Activated B cell treated with CpG ODN at 0.5 μM for 24 hours (primary cell): Measurements from ENCODE around the gene CTIF. TPM values are rescaled to one million over a fixed set of nuclear protein-coding genes. Genes with fewer than 3 reads are reported as not detected.

ENCODE experiments used
- ATAC-seq: fragments of 200-7000 bp; cut with Tn5 transposase; one replicate; pipeline ENCODE4 v1.10.0; 2021; ENCODE audit warnings: low read depth, mild to moderate bottlenecking, moderate library complexity
- CTCF ChIA-PET: fragments of 350-600 bp; sonication (Branson Sonifier 250); formaldehyde crosslinking; loops from one replicate; lab custom pipeline; 2021; ENCODE audit warnings: antibody characterized with exemption; lab: Charles Lee
- POLR2A ChIA-PET: fragments of 350-600 bp; sonication (Branson Sonifier 250); formaldehyde crosslinking; loops from one replicate; lab custom pipeline; 2021; ENCODE audit warnings: antibody characterized with exemption; lab: Charles Lee
- DNase-seq: peaks from one replicate; pipeline ENCODE4 v3.0.0; 2022
- H3K27ac Mint-ChIP-seq: one replicate; pipeline ENCODE4 v1.8.0; 2020; ENCODE audit warnings: mixed read lengths
- H3K27me3 Mint-ChIP-seq: one replicate; pipeline ENCODE4 v1.8.0; 2021; ENCODE audit warnings: mixed read lengths
- H3K36me3 Mint-ChIP-seq: one replicate; pipeline ENCODE4 v1.8.0; 2021; ENCODE audit warnings: low read depth, mixed read lengths
- H3K4me1 Mint-ChIP-seq: one replicate; pipeline ENCODE4 v1.8.0; 2021; ENCODE audit warnings: mixed read lengths
- H3K4me3 Mint-ChIP-seq: one replicate; pipeline ENCODE4 v1.8.0; 2020; ENCODE audit warnings: mild to moderate bottlenecking, mixed read lengths
- H3K9me3 Mint-ChIP-seq: one replicate; pipeline ENCODE4 v1.8.0; 2020; ENCODE audit warnings: mixed read lengths
- intact Hi-C: fragments of 100-400 bp; cut with micrococcal nuclease; formaldehyde crosslinking; loops from one replicate; pipeline ENCODE4 v1.15.1; 2024
- total RNA-seq: library from RNA; stranded (reverse); gene quantifications from 2 replicates; pipeline ENCODE4 v1.2.3, GENCODE V29; 2022
- TF ChIP-seq, protein P1 (sequence below): fragments of 200-600 bp; IDR thresholded peaks from one replicate; pipeline ENCODE4 v1.8.0; 2022; ENCODE audit warnings: antibody characterized with exemption, mild to moderate bottlenecking

CTIF gene
- total RNA-seq, 1 donor from 2014 or later: 9.3 TPM

DNA sequence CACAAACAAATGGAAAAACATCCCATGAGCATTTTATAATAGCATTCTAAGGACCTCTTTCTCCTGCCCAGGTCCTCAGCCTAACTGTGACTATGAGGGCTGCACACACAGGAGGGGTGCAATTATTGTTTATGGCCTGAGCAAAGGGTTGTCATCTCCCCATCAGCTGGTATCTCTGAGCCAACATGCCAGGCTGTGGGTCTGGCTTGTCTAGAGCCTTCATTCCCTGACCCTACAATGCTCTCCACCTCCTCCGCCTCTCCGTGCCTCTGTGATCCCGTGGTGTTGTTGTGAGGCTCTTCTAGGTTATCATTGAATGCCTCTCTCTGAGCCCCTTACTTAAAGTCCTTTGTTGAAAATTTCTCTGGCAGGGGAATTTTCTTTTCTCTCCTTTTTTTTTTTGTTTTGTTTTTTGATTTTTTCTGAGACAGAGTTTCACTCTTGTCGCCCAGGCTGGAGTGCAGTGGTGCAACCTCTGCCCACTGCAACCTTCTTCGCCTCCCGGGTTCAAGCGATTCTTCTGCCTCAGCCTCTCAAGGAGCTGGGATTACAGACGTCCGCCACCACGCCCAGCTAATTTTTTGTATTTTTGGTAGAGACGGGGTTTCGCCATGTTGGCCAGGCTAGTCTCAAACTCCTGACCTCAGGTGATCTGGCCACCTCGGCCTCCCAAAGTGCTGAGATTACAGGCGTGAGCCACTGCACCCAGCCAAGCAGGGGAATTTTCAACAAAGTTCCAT is 285.6 kb downstream of the CTIF start:
- H3K4me3 Mint-ChIP-seq: no peak overlapping the region
- H3K27ac Mint-ChIP-seq: no peak overlapping the region
- no peak for ATAC-seq
- POLR2A ChIA-PET: no interaction called here
- intact Hi-C loops: no loop called here
- H3K27me3 Mint-ChIP-seq: peaks cover 8% of the 10 kb centered on the region
- H3K4me1 Mint-ChIP-seq: peaks cover 18% of the 10 kb centered on the region
- no peaks in the 10 kb centered on the region for H3K36me3 Mint-ChIP-seq
- CTCF ChIA-PET: no interaction called here
- no peak for DNase-seq
- TF ChIP-seq, protein P1, sequence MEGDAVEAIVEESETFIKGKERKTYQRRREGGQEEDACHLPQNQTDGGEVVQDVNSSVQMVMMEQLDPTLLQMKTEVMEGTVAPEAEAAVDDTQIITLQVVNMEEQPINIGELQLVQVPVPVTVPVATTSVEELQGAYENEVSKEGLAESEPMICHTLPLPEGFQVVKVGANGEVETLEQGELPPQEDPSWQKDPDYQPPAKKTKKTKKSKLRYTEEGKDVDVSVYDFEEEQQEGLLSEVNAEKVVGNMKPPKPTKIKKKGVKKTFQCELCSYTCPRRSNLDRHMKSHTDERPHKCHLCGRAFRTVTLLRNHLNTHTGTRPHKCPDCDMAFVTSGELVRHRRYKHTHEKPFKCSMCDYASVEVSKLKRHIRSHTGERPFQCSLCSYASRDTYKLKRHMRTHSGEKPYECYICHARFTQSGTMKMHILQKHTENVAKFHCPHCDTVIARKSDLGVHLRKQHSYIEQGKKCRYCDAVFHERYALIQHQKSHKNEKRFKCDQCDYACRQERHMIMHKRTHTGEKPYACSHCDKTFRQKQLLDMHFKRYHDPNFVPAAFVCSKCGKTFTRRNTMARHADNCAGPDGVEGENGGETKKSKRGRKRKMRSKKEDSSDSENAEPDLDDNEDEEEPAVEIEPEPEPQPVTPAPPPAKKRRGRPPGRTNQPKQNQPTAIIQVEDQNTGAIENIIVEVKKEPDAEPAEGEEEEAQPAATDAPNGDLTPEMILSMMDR: no peak
- H3K9me3 Mint-ChIP-seq: no peaks in the 10 kb centered on the region

DNA sequence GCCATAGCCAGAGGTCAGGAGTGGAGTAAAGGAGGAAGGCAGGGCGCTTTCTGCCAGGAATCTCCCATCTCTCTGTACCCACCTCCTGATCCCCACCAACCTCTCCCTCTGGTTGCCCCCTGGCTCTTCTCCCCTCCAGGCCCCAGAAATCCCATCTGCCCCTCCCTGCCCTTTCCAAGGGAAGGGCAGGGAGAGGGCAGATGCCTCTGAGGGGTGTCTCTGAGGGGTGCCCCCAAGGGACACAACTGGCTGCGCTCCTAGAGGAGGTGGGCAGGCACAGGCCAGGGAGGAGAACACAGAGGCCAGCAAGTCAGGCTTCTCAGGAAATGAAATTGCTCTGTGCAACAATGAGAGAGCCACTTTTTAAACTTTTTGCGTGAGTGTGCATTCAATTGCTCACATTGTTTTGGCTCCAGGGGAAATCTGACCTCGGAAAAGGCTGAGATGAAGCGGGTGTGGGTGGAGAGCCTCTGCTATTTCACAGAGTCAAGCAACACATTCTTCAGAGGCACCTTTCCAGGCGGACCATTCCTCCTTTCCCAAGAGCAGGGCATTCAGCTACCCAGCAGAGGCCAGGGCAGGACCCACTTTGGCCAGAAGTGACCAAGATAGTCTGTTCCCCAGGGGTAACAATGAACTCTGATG is 286.4 kb downstream of the CTIF start:
- Mint-ChIP-seq H3K4me1 (peaks cover 16% of the 10 kb centered on the region), H3K36me3 (no peaks in the 10 kb centered on the region), H3K27ac (no peak overlapping the region), H3K4me3 (no peak overlapping the region), H3K27me3 (peaks cover 8% of the 10 kb centered on the region), H3K9me3 (no peaks in the 10 kb centered on the region)
- TF ChIP-seq, protein P1: no peak
- intact Hi-C loops: no loop called here
- CTCF ChIA-PET: no interaction called here
- DNase-seq (peak; percentile 2), ATAC-seq (no peak)
- POLR2A ChIA-PET: no interaction called here

DNA sequence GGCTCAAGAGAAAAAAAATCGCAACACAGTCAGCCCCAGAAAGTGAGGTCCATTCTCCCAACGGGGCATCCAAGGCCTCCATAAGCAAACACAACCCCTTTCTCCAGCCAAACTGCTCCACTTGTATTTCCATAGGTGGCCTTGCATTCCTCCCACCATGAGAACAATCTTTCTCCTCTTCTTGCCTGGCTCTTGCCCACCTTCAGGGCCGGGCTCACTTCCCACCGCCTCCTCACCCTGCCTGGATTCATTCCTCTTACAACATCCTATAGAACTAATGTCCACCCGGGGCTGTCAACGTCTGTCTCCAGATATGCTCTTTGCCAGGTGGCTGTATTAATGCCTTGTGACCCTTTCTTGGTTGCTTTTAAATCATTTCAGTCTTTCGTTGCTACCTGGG is 287.4 kb downstream of the CTIF start:
- DNase-seq (no peak), ATAC-seq (no peak)
- TF ChIP-seq, protein P1: no peak
- no peak overlapping the region for H3K4me3 Mint-ChIP-seq
- no peaks in the 10 kb centered on the region for H3K9me3 Mint-ChIP-seq
- peaks cover 8% of the 10 kb centered on the region for H3K27me3 Mint-ChIP-seq
- no peak overlapping the region for H3K27ac Mint-ChIP-seq
- CTCF ChIA-PET: no interaction called here
- intact Hi-C loops: no loop called here
- POLR2A ChIA-PET: no interaction called here
- no peaks in the 10 kb centered on the region for H3K36me3 Mint-ChIP-seq
- H3K4me1 Mint-ChIP-seq: peaks cover 6% of the 10 kb centered on the region

DNA sequence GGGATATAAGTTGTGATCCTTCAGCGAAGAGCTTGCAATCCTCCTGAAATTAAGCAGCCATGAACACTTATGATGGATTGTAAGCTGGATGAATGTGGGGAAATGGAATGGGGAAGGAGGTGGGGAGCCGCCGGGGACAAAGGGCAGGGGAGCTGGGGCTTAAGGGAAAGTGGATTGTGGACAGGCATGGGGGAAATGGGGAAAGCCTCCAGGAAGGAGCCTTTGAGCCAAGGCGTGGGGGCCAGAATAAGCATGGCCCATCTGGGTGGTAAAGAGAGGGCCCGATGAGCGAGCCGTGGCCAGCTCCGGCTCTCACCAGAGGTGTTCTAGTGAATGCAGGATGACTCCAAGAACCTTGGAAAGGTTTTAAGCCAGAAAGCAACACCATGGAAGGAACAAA is 288.0 kb downstream of the CTIF start:
- H3K9me3 Mint-ChIP-seq: no peaks in the 10 kb centered on the region
- ChIA-PET CTCF (no interaction called here), POLR2A (no interaction called here)
- intact Hi-C loops: no loop called here
- TF ChIP-seq, protein P1: no peak
- H3K27ac Mint-ChIP-seq: no peak overlapping the region
- ATAC-seq (no peak), DNase-seq (no peak)
- H3K4me3 Mint-ChIP-seq: no peak overlapping the region
- peaks cover 2% of the 10 kb centered on the region for H3K4me1 Mint-ChIP-seq
- H3K27me3 Mint-ChIP-seq: peaks cover 8% of the 10 kb centered on the region
- no peaks in the 10 kb centered on the region for H3K36me3 Mint-ChIP-seq

DNA sequence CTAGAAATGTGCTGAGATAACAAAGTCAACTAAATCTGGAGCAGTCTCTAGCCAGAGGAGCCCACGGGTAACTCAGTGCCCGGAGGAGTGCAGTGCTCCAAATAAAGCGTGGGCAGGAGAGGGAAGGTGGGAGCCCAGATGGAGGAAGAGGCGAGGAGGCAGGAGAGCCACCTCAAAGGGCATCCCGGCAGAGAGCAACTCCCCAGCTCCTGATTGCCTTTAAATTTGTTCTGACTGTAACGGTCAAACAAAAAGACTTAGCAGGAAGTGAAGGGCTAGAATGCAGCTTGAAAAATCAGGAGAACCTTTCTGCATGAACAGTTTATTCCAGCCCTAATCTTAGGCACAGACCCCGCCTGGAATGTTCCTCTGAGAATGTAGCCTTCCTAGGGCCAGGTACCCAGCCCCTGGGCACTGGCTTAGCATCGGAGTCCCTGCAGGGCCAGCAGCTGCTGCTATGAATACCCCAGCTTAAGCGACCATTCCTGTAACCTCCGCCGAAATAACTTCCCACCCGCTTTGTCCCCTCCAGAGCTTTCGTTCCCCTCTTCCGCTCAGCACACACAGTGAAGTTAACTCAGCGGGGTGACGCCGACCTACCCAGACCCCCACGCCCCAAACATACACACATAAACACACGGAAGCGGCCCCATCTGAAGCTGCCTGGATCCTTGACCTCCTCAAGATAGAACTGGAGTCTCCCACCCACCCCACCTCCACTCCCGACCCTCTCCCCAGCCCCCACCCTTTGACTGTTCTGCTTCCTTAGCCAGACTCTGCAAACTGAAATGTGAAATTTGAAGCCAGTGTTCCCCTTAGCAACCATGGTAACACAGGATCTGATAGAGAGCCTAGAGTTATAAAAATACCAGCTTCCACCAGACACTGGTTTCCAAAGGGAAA is 288.7 kb downstream of the CTIF start:
- peak; percentile 12 for DNase-seq
- intact Hi-C loops: no loop called here
- H3K4me3 Mint-ChIP-seq: no peak overlapping the region
- H3K9me3 Mint-ChIP-seq: no peaks in the 10 kb centered on the region
- CTCF ChIA-PET: no interaction called here
- H3K27me3 Mint-ChIP-seq: peaks cover 8% of the 10 kb centered on the region
- no peak for ATAC-seq
- H3K36me3 Mint-ChIP-seq: no peaks in the 10 kb centered on the region
- POLR2A ChIA-PET: no interaction called here
- TF ChIP-seq, protein P1: no peak
- no peak overlapping the region for H3K27ac Mint-ChIP-seq
- peaks cover under 1% of the 10 kb centered on the region for H3K4me1 Mint-ChIP-seq
